HepG2 (cell line): ENCODE measurements around the gene CCT7. TPM values are rescaled to one million over a fixed set of nuclear protein-coding genes. Genes with fewer than 3 reads are reported as not detected.
A peak's percentile ranks its signal among the peaks of the same experiment; 100 is the strongest.

ENCODE experiments used
- HNF1B ChIP-seq: sonication (generic); formaldehyde crosslinking; IDR thresholded peaks from 2 replicates; pipeline ENCODE4 v1.5.1; 2020; ENCODE audit warnings: mild to moderate bottlenecking, moderate library complexity, missing genetic modification reagents
- IKZF5 ChIP-seq: IDR thresholded peaks from 2 replicates; pipeline ENCODE4 v1.6.1; 2018; ENCODE audit warnings: missing genetic modification reagents, mild to moderate bottlenecking, missing compliant biosample characterization
- MIER3 ChIP-seq: IDR thresholded peaks from 2 replicates; pipeline ENCODE4 v1.6.1; 2016; ENCODE audit warnings: missing compliant biosample characterization, borderline replicate concordance
- MTA3 ChIP-seq: sonication (generic); formaldehyde crosslinking; IDR thresholded peaks from 2 replicates; pipeline ENCODE4 v1.4.0; 2020; ENCODE audit warnings: missing genetic modification reagents
- PRDM10 ChIP-seq: sonication (generic); formaldehyde crosslinking; IDR thresholded peaks from 2 replicates; pipeline ENCODE4 v1.4.0; 2020; ENCODE audit warnings: low read depth, missing genetic modification reagents
- SP4 ChIP-seq: sonication (generic); formaldehyde crosslinking; IDR thresholded peaks from 2 replicates; pipeline ENCODE4 v1.8.1; 2023; ENCODE audit warnings: mild to moderate bottlenecking, missing genetic modification reagents
- SRSF1 ChIP-seq: fragments of 200-400 bp; formaldehyde crosslinking; optimal IDR thresholded peaks from 2 replicates; pipeline ENCODE3; 2017; ENCODE audit warnings: mild to moderate bottlenecking, low read depth, low read length, moderate library complexity
- TEAD3 ChIP-seq: optimal IDR thresholded peaks from 2 replicates; pipeline ENCODE3; 2016; ENCODE audit warnings: borderline replicate concordance
- TEF ChIP-seq: sonication (generic); formaldehyde crosslinking; IDR thresholded peaks from 2 replicates; pipeline ENCODE4 v1.5.0; 2020; ENCODE audit warnings: missing genetic modification reagents
- ZGPAT ChIP-seq: IDR thresholded peaks from 2 replicates; pipeline ENCODE4 v1.6.1; 2016; ENCODE audit warnings: mild to moderate bottlenecking
- ZKSCAN1 ChIP-seq: fragments of 150-350 bp; IDR thresholded peaks from 2 replicates; pipeline ENCODE4 v1.6.1; 2014; ENCODE audit warnings: low read length
- ZNF142 ChIP-seq: sonication (generic); formaldehyde crosslinking; IDR thresholded peaks from 2 replicates; pipeline ENCODE4 v1.4.0; 2020; ENCODE audit warnings: missing genetic modification reagents
- ZNF580 ChIP-seq: IDR thresholded peaks from 2 replicates; pipeline ENCODE4 v1.6.1; 2016; ENCODE audit warnings: low read depth, borderline replicate concordance
- polyA plus RNA-seq, 8 experiments: library from polyadenylated mRNA; depleted of rRNA in 3 of 8; stranded (reverse) in 7 of 8; unstranded in 1 of 8; fragments of >200 nt; fragmentation: Illumina TruSeq in 4 of 8; extraction: Trizol in 4 of 8; gene quantifications; 2 replicates each; pipeline versions ENCODE4 v1.2.1 to v1.2.3, GENCODE V29; 2011 to 2016; ENCODE audit warnings: low read depth in 4 of 8, missing spikeins in 1 of 8, mixed read lengths in 1 of 8; ENCODE audit not compliant: insufficient read depth in 1 of 8
- total RNA-seq, 5 experiments: library from RNA; depleted of rRNA; stranded (reverse); fragments of >200 nt; fragmentation: Illumina TruSeq; extraction: Trizol; gene quantifications; 2 replicates each; pipeline ENCODE4 v1.2.3, GENCODE V29; 2016; ENCODE audit warnings: low read depth in 1 of 5

CCT7 gene
- total and polyA plus RNA-seq, 2 of the 13 experiments (the other 11 are each of a cell fraction or from before 2014, with no cell fraction given), result 347 to 517 TPM

GRCh38 chr2:73233154-73233931 is 765 bp upstream of the CCT7 start, which contains the start of gene PRADC1 (continued):
- TF ChIP-seq ZNF142 (CRISPR knock-in tag), result peak; percentile 61
- TF ChIP-seq MIER3 (CRISPR knock-in tag), result peak; percentile 56; the same call in 1 of the 2 replicates
- TF ChIP-seq MTA3 (CRISPR knock-in tag), result no peak
- peak; percentile 94 for TF ChIP-seq SP4
- TF ChIP-seq TEF (CRISPR knock-in tag), result no peak
- no peak for TF ChIP-seq ZKSCAN1
- peak; percentile 54; the same call in 1 of the 2 replicates for TF ChIP-seq PRDM10 (CRISPR knock-in tag)
- no peak; the same call in 1 of the 2 replicates for TF ChIP-seq HNF1B (CRISPR knock-in tag)
- TF ChIP-seq ZGPAT (CRISPR knock-in tag), result peak; percentile 63
- no peak for TF ChIP-seq SRSF1
- TF ChIP-seq IKZF5 (CRISPR knock-in tag), result peak; percentile 91
- TF ChIP-seq TEAD3 (CRISPR knock-in tag), result peak; percentile 67
- TF ChIP-seq ZNF580 (CRISPR knock-in tag), result peak; percentile 89; the same call in 1 of the 2 replicates
